NB4 (cell line): Measurements from ENCODE around the gene PPP2R2D.

ENCODE experiments used
- DNase-seq: peaks from one replicate; pipeline ENCODE4 v3.0.0; 2010; ENCODE audit warnings: low read depth
- H3K4me3 ChIP-seq: one replicate; pipeline ENCODE4 v1.5.1; 2011; ENCODE audit warnings: mild to moderate bottlenecking, low read depth, low read length, moderate library complexity
- MYC ChIP-seq: IDR thresholded peaks from 2 replicates; pipeline ENCODE4 v1.6.1; 2011; ENCODE audit warnings: low read depth, low read length
- POLR2A ChIP-seq: IDR thresholded peaks from 2 replicates; pipeline ENCODE4 v1.6.1; 2011; ENCODE audit warnings: mild to moderate bottlenecking; ENCODE audit not compliant: insufficient read length; ENCODE audit errors: extremely low read depth
- TF ChIP-seq, protein P1 (sequence below): IDR thresholded peaks from one replicate; pipeline ENCODE4 v1.5.1; 2012; ENCODE audit warnings: low read depth, low read length
- TF ChIP-seq, protein P2 (sequence below): IDR thresholded peaks from 2 replicates; pipeline ENCODE4 v1.6.1; 2011; ENCODE audit warnings: low read depth, low read length

Gene PPP2R2D

DNA sequence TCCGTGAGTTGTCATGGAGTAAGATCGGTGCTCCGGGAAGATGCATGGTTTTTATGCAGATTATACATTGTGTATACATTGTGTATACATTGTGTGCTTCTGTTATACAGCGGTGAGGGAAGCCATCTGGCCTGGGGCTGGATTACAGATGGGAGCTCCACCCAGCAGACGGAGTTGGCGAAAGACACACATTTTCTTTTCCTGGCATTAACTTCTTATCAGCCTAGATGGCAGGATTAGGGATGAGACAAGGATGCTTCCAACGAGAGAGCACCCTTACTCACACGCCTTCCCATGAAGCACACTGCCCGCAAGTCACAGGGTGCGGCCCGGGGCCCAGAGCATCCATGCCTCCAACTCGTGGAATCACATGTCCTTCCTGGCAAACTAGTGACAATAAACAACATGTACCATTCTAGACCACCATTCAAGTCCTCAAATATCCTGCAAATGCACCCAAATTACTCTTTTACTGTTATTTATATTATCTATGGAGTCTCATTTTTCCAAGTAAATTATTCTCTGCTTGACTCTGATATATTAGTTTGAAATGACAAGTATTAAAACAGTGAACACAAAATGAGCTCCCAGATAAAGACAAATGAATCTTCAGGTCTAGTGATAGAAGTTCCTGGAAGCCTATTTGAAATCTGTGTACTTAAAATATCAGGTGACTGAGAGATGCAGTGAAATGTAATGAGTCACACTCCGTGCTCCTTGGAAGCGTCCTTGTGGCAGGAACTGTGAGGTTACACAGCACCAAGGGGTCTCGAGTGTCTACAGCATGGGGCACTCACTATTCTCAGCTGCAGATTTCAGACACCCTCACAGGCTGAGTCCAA, 29.8 kb upstream of the PPP2R2D start:
- H3K4me3 ChIP-seq, result no peak overlapping the region
- TF ChIP-seq MYC (no peak), POLR2A (no peak)
- TF ChIP-seq, protein P1, sequence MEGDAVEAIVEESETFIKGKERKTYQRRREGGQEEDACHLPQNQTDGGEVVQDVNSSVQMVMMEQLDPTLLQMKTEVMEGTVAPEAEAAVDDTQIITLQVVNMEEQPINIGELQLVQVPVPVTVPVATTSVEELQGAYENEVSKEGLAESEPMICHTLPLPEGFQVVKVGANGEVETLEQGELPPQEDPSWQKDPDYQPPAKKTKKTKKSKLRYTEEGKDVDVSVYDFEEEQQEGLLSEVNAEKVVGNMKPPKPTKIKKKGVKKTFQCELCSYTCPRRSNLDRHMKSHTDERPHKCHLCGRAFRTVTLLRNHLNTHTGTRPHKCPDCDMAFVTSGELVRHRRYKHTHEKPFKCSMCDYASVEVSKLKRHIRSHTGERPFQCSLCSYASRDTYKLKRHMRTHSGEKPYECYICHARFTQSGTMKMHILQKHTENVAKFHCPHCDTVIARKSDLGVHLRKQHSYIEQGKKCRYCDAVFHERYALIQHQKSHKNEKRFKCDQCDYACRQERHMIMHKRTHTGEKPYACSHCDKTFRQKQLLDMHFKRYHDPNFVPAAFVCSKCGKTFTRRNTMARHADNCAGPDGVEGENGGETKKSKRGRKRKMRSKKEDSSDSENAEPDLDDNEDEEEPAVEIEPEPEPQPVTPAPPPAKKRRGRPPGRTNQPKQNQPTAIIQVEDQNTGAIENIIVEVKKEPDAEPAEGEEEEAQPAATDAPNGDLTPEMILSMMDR, result no peak
- TF ChIP-seq, protein P2, sequence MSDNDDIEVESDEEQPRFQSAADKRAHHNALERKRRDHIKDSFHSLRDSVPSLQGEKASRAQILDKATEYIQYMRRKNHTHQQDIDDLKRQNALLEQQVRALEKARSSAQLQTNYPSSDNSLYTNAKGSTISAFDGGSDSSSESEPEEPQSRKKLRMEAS, result no peak
- DNase-seq, result no peak

DNA sequence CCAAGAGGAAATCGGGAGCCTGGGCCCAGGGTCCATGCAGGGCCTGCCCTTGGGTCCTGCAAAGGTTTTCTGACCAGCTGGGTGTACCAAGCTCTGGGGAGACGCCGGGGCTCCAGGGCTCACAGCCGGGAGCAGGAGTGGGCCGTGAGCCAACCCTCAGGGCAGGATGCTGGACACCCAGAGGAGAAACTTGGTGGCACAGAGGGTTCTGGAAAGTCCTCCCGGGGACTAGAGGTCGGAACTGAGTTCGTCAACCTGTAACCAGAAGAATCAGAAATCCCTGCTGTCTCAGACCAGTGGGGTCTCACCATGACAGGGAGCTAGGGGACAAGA, 29.2 kb upstream of the PPP2R2D start:
- no peak for TF ChIP-seq MYC
- TF ChIP-seq, protein P1, result no peak
- TF ChIP-seq, protein P2, result no peak
- TF ChIP-seq POLR2A, result no peak
- no peak overlapping the region for H3K4me3 ChIP-seq
- no peak for DNase-seq

DNA sequence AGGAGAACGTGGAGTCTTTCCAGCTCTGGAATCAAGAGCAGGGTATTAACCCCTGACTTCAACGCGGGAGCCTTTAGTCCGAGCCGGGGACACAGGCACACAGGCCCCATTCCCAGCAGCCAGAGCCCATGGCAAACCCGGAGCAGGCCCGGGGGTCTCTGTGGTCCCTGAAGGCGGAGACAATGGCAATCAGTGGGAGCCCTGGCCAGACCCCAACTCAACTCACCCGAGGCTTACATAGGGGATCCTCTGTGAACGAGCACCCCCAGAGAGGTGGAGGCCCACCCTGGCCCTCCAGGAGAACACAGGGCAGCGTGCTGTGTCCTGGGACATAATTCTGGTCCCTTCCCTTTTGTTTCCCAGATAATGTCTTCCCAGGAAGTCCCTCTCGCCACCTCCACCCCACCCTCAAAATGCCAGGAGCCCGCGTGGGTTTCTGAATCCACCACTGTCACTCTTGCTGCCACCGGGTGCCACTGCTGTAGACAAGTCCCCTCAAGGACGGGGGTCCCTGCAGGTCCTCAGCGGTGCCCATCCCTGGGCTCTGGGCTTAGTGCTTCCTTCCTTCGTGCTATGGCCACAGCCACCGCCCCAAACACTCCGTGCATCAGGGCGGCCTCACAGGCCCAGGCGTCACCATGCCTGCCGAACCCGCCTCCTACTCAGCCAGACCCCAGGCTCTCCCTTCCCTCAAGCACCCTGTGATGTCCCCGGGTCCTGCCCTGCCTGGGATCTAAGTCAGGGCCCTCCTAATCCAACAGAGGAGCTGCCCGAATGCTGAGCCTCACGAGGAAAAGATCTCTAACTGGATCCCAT, 28.6 kb upstream of the PPP2R2D start:
- DNase-seq, result no peak
- TF ChIP-seq, protein P2, result no peak
- no peak for TF ChIP-seq POLR2A
- TF ChIP-seq, protein P1, result no peak
- no peak for TF ChIP-seq MYC
- H3K4me3 ChIP-seq, result no peak overlapping the region

DNA sequence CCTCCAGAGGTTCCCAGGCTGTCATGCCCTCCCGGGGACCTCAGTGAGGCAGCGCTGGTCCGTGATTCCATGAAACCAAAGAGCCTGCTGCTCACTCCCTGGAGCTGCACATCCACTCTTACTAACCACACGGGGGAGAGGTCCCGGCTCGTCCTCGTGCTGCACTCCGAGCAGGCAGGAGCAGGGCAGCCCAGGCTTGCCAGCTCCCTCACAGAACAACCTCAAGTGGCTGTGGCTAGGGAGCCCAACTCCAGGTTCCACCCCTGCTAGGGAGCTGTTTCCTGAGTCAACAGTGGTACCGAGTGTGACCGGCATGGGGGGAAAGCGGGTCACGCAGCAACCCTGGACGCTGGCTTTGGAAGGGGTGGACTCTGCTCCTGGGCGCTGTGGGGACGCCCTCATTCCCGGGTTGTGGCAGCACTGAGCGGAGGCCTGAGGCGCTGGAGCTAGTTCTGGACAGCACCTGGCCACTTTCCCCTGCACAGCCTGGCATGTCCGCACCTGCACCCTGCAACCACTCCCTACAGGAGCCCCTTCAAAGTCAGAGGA, 27.9 kb upstream of the PPP2R2D start:
- no peak for DNase-seq
- TF ChIP-seq, protein P1, result no peak
- no peak for TF ChIP-seq MYC
- TF ChIP-seq, protein P2, result no peak
- no peak for TF ChIP-seq POLR2A
- H3K4me3 ChIP-seq, result no peak overlapping the region

DNA sequence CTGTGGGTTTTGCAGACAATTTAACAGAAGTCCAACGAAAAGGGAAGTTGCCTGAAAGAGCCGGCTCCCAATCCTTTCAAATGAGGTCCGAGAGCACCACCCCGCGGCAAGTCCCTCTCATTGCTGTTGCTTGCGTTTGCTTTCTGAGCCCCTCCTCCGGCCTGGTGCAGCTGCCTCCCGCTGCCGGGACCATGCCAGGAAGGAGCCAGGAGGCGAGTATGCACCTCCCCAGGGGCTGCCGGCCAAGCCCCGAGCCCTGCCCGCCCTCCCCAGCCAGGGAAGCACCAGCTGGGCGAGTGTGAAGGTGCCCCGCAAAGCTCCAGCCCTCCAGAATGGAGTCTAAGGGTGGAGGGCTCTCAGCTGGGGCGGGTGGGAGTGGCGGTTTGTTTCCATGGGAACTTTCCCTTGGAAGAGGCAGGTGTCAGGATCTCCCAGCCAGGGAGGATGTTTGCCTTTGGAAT, 25.8 kb upstream of the PPP2R2D start:
- DNase-seq, result peak; percentile 90
- TF ChIP-seq, protein P2, result no peak
- TF ChIP-seq, protein P1, result peak; percentile 77
- TF ChIP-seq POLR2A, result no peak
- H3K4me3 ChIP-seq, result no peak overlapping the region
